ENCODE data around the gene VPREB3.

The VPREB3 gene

DNA sequence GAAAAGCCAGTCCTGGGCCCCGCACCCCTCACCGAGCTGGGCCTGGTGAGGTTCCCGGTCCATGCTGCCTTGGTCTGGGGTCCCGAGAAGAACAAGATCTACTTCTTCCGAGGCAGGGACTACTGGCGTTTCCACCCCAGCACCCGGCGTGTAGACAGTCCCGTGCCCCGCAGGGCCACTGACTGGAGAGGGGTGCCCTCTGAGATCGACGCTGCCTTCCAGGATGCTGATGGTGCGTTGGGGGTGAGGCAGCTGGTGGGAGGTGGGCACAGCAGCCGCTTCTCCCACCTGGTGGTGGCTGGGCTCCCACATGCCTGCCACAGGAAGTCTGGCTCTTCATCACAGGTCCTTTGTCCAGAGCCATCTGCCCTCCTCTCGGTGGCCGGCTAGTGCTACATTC lies 28.0 kb upstream of the VPREB3 start:
- DNase-seq: no peak

- DNase-seq: no peak
These were observed 27.4 kb upstream of the VPREB3 start for GRCh38 chr22:23781511-23782183.

DNA sequence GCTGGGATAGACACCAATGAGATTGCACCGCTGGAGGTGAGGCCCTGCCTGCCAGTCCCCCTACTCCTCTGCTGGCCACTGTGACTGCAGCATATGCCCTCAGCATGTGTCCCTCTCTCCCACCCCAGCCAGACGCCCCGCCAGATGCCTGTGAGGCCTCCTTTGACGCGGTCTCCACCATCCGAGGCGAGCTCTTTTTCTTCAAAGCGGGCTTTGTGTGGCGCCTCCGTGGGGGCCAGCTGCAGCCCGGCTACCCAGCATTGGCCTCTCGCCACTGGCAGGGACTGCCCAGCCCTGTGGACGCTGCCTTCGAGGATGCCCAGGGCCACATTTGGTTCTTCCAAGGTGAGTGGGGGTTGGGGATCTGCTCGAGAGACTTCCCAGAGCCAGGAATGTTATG lies 26.8 kb upstream of the VPREB3 start:
- no peak for DNase-seq

GRCh38 chr22:23780146-23780748 lies 26.0 kb upstream of the VPREB3 start:
- no peak for DNase-seq

DNA sequence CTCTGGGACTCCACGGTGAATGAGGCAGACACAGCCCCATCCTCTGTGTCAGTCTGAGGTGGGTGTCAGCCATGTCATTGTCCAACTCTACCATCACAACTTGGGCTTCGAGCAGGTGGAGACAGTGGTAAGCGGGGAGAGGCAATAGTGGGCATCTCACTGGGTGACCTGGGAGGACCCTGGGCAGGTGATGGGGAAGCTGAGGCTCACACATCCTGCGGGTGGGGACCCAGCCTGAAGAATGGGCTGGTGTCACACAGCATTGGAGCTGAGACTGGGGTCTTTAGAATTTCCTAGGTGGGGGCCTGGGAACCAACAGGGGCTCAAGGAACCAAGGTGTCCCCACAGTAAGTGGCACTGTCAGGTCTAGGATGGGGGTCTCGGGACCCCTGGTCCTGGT lies 25.5 kb upstream of the VPREB3 start:
- no peak for DNase-seq

DNA sequence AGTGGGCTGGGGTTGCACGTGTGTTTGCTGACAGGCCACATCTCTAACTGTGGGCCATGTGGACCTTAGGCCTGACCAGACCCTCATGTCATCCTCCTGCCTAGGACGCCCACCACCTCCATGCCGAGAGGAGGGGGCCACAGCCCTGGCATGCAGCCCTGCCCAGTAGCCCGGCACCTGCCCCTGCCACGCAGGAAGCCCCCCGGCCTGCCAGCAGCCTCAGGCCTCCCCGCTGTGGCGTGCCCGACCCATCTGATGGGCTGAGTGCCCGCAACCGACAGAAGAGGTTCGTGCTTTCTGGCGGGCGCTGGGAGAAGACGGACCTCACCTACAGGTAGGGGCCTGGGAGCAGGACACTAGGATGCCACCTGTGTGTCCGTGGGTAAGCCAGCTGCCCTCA lies 24.9 kb upstream of the VPREB3 start:
- no peak for DNase-seq

DNA sequence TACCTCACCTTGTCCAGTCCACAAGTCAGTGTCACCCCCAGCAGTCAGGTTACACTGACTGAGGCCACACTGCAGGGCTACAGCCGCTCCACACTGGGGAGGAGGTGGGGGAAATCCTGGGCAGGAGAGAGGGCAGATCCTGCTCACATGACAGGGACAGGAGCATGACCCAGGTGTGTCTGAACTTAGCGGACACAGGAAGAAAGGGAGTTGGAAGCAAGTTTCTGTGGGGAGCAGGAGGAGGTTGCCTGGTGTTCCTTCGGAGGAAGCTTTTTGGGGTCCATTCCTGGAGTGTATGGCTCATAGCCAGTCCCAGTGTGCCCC lies 24.3 kb upstream of the VPREB3 start:
- DNase-seq: no peak

DNA sequence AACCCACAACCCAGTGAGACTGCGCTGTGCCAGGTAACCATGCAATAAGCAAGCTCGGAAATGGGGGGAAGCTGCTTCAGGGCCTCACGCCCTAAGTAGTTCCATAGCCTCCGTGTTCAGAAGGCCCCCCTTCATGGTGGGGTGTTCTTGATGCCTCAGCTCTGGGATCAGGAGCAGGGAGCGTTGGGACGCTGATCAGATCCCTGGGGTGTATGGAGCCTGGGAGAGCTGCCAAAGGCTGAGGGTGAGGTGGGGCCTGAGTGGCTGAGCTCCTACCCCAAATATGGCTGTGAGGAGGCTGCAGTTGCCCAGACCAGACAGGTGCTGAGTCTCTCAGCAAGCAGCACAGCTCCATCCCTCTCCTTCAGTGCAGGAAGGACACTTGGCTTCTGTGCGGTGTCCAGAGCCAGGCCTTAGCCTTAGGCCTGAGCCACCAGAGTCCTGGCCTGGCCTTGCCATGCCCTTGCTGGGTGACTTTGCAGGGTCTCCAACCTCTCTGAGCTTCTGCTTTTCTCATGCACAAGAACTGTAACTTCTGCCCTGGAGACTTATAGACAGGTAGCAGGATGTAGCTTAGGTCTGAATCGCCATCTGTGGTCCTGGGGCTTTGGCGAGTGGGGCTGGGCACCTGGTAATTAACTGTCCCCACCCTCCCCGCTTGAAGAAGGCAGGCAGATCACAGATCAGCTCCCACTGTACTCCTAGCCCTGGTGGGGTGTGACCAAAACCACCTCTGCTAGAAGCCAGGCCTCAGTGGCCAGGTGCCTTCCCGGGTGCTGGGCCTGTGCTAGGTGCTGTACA lies 23.8 kb upstream of the VPREB3 start:
- DNase-seq: no peak

DNA sequence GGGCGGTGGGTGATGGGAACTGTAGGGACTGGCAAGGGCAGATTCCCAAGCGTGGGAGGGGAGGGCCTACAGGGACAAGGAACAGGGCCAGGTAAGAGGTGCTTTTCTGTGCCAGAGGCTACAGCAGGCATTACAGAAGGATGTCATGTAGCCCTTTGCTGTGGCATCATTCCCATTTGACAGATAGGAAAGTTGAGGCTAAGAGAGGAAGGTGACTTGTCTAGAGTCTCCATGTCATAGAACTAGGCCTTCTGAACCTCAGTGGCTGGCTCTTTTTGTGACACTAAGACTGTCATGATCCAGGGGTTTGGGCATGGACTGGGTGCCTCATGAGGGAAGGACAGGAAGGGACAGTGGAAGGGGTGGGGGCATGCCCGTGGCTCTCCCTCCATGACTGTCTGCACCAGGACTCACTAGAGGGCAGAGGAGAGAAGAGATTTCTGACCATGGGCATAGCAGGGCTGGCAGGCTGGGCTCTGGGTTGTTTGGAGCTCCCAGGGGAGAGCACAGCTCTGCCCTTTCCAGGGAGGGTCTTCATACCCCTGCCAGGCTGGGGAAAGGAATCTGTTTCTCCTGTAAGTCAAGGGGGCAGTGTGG lies 21.7 kb upstream of the VPREB3 start:
- no peak for DNase-seq

GRCh38 chr22:23774922-23775436 lies 20.8 kb upstream of the VPREB3 start:
- no peak for DNase-seq

GRCh38 chr22:23774114-23774921 lies 20.1 kb upstream of the VPREB3 start:
- no peak for DNase-seq

DNA sequence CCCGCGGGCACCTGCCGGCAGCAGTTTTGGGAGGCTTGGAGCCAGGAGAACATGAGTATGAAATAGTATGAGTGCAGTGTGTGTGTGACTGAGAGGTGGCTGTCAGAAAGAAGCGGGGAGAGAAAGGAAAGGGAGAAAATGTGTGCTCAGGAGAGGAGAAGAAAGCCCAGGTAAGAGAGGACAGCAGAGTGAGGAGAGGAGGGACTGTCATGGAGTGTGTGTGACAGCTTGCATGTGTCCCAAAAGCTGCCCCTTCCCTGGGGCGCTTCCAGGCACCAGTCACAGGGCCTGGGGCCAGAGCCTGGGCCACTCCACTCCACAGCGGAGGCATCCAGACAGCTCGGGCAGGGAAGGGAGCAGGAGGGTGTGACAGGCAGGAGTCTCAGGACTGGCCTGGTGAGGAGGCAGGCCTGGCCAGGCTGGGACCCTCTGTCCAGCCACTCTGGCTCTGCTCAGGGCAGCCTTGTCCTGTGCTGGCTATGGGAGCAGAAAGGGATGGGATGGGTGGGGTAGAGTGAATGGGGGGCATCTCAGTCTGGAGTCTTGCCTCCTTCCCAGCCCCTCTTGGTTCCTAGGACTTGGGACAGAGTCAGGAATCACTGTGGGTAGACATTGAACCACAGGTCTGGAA lies 19.4 kb upstream of the VPREB3 start:
- DNase-seq: no peak

DNA sequence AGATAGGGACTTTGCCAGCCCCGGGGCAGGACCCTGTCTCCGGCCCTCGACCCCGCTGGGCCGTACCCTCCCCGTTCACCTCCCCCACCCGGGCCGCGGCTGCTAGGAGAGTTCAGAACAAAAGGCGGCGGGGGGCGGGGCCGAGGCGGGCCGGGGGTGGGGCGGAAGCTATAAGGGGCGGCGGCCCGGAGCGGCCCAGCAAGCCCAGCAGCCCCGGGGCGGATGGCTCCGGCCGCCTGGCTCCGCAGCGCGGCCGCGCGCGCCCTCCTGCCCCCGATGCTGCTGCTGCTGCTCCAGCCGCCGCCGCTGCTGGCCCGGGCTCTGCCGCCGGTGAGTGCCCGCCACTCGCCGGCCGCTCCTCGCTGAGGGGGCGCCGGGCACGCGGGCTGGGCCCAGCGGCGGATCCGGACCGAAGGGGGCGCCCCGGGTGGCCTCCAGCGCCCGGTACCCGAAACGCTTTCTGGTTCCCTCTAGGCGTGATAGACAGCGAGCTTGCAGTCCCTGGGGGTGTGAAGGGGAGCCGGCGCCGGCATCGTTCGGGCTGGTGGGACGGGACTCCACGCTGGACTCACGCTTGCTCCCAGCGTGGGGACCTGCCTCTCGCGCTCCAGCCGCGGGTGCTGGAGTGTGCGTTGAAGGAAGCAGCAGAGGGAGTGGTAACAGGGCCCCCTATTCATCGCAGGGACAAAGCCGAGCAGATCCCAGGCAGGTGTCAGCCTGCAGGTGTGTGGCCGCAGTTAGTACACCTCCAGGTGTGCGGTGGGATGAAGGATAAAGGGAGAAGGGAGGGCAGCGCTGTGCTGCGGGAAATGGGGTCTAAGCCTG lies 18.6 kb upstream of the VPREB3 start, which contains the start of gene MMP11:
TSS of gene MMP11 (plus strand) at position 201 of the 825 bp plus-strand sequence. CDS start at position 223, 22 bp downstream.
- peak; percentile 60 for DNase-seq

DNA sequence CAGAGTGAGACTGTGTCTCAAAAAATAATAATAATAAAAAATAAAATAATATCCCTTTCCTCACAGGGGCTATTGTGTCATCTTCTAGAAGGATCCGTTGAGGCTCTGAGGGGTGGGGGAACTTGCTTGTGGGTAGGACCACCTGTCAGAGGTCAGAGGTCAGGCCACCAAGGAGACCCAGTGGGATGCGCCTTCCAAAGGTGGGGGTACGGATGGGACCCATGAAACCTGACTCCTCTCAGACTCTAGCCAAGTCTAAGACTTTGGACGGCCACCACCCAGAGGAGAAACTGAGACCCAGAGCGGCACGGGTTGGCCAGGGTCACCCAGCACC lies 18.1 kb upstream of the VPREB3 start:
- DNase-seq: no peak

DNA sequence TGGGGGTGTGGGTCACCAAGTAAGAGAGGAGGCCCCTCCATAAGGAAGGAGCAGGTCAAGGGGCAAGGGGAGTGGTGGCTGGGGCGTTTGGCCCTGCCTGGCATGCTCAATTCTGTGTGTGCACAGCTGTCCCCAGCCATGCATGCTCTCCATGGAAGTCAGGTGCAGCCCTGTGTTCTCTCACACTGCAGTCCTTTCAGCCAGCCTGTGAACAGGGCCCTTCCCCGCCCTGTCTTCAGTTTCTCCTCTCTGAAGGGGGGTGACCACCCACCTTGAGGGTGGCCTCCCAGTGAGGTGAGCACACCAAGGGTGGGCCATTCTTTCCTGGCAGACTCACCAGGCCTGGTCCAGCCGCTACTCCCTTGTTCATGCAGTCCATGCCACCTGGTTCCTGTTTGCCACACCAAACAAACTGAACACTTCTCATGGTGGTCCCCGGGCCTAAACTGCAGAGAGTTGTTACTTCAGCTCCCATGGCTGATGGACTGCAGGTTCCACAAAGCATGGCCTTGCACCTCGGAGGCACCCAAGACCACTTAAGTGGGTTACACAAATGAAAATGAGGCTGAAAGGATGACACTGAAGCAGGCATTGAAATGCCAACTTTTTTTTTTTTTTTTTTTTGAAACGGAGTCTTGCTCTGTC lies 15.2 kb upstream of the VPREB3 start:
- DNase-seq: no peak

GRCh38 chr22:23767673-23768548 lies 13.7 kb upstream of the VPREB3 start, which contains the start of gene CHCHD10:
Gene CHCHD10, minus strand, starts transcription at chr22:23767972. Its CDS starts 98 bp downstream, at chr22:23767874.
- DNase-seq: peak; percentile 96

DNA sequence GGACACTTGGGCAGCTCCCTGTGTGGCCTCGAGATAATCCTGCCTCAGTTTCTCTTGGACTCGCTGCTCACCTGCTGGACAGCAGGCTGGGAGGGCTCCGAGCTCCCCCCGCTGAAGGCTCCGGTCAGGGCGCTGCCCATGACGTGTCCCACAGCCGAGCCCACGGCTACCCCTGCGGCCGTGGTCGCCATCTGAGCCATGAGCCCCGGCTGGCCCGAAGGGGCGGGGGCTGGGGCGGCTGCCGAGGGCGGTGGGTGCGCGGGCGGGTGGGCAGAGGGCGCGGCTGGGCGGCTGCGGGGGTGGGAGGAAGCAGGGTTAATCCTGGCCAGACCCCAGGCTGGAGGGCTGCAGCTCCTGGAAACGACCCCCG lies 13.1 kb upstream of the VPREB3 start:
- DNase-seq: no peak

DNA sequence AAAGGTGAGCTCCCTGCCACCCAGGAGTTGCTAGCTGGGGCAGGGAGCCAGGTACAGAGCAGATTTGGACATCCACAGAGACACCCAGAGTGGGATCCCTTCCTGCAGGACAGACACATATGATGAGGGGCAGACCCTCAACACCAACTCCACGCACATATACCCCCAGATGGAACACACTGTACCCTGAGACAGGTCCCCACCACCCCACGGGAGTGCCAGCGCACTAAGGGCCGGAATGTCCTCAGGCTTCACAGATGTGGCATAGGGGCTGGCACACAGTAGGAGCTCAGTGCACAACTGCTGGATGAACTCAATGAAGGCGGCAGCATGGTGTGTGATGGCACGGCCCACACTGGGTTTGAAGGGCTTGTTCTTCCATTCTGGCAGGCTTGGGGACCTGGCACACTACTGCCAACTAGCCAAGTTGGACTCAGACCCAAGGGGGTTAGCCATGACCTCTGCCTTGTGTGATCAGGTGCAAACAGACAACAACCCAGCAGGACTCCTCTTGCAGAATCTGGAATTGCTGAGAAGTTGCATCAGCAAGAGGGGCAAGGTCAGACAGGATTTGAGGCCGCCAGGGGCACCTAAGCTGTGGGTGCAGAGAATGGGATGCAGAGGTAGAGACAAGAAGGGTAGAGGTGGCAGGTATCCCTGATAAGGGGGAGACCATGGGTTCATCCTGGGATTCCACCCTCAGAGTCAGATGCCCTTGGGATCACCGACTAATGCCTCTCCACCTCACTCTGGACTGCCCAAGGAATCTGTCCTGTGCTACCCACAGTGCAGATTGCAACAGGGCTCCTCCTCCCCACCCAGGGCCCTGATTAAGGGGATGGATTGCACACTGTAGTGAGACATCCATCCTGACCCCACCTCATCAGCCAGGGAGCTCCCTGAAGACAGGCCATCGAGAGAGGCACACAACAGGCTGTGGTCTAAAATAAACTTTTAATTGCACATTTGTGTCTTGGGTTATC lies 11.0 kb upstream of the VPREB3 start:
- peak; percentile 48 for DNase-seq
